Measurements from ENCODE around the gene SMC1A. TPM values are rescaled to one million over a fixed set of nuclear protein-coding genes. Genes with fewer than 3 reads are reported as not detected.
"Not testable (repeated sequence)": the region's sequence is repeated elsewhere in the genome, so short reads cannot be mapped to it uniquely, and the experiment has no call there.

Gene SMC1A
- total RNA-seq = 100 to 1,000 TPM in 1 of 2 donors, 10 to 100 TPM in 1; 77.6 to 124 TPM

GRCh38 chrX:53422086-53422860, at the start of gene SMC1A:
TSS of gene SMC1A (minus strand) at chrX:53422654. CDS start at chrX:53422600, 54 bp downstream.
- Mint-ChIP-seq H3K4me3 (peak within 1 kb of the TSS; percentile 90), H3K27ac (peak within 1 kb of the TSS; percentile 100), H3K9me3 (no peaks in the 10 kb centered on the region), H3K4me1 (peaks cover 14% of the 10 kb centered on the region), H3K27me3 (no peaks in the 10 kb centered on the region), H3K36me3 (ENCODE audit: low read depth) (peaks cover 30% of the 10 kb centered on the region)
- peak; percentile 94 for ATAC-seq (replicated peaks)

- Mint-ChIP-seq H3K4me3 (no peak overlapping the region), H3K27ac (no peak overlapping the region), H3K27me3 (peaks cover 16% of the 10 kb centered on the region), H3K36me3 (ENCODE audit: low read depth) (no peaks in the 10 kb centered on the region), H3K9me3 (no peaks in the 10 kb centered on the region), H3K4me1 (no peaks in the 10 kb centered on the region)
- no peak for ATAC-seq (replicated peaks)
Observed at GRCh38 chrX:53471346-53471745, 48.9 kb upstream of the SMC1A start.

GRCh38 chrX:53468659-53469058, 46.2 kb upstream of the SMC1A start:
- not testable (repeated sequence) for ATAC-seq (replicated peaks); H3K27ac Mint-ChIP-seq; H3K9me3 Mint-ChIP-seq; H3K4me1 Mint-ChIP-seq; H3K4me3 Mint-ChIP-seq; H3K36me3 Mint-ChIP-seq (ENCODE audit: low read depth)
- peaks cover 12% of the 10 kb centered on the region for H3K27me3 Mint-ChIP-seq

- Mint-ChIP-seq H3K4me3 (no peak overlapping the region), H3K9me3 (no peaks in the 10 kb centered on the region), H3K27me3 (peaks cover 3% of the 10 kb centered on the region), H3K36me3 (ENCODE audit: low read depth) (no peaks in the 10 kb centered on the region), H3K27ac (no peak overlapping the region), H3K4me1 (no peaks in the 10 kb centered on the region)
- ATAC-seq (replicated peaks) = no peak
Observed at GRCh38 chrX:53458082-53458481, 35.6 kb upstream of the SMC1A start.

GRCh38 chrX:53456254-53456653, 33.8 kb upstream of the SMC1A start:
- Mint-ChIP-seq H3K27me3 (peaks cover 3% of the 10 kb centered on the region), H3K36me3 (ENCODE audit: low read depth) (no peaks in the 10 kb centered on the region), H3K4me3 (no peak overlapping the region), H3K4me1 (no peaks in the 10 kb centered on the region), H3K9me3 (no peaks in the 10 kb centered on the region), H3K27ac (no peak overlapping the region)
- no peak for ATAC-seq (replicated peaks)

- Mint-ChIP-seq H3K4me3 (no peak overlapping the region), H3K4me1 (no peaks in the 10 kb centered on the region), H3K27me3 (peaks cover 3% of the 10 kb centered on the region), H3K27ac (no peak overlapping the region), H3K36me3 (ENCODE audit: low read depth) (no peaks in the 10 kb centered on the region), H3K9me3 (no peaks in the 10 kb centered on the region)
- ATAC-seq (replicated peaks) = no peak
Observed at GRCh38 chrX:53452812-53453211, 30.4 kb upstream of the SMC1A start.

- Mint-ChIP-seq H3K36me3 (ENCODE audit: low read depth) (no peaks in the 10 kb centered on the region), H3K27me3 (no peaks in the 10 kb centered on the region), H3K4me3 (no peak overlapping the region), H3K27ac (no peak overlapping the region), H3K4me1 (no peaks in the 10 kb centered on the region), H3K9me3 (no peaks in the 10 kb centered on the region)
- ATAC-seq (replicated peaks) = no peak
Observed at GRCh38 chrX:53449632-53450031, 27.2 kb upstream of the SMC1A start.

- H3K27me3 Mint-ChIP-seq = no peaks in the 10 kb centered on the region
Observed at GRCh38 chrX:53447441-53447840, 25.0 kb upstream of the SMC1A start.

GRCh38 chrX:53445977-53446376, 23.5 kb upstream of the SMC1A start:
- no peaks in the 10 kb centered on the region for H3K4me1 Mint-ChIP-seq
- peak; percentile 44 for ATAC-seq (replicated peaks)
- no peak overlapping the region for H3K27ac Mint-ChIP-seq
- H3K9me3 Mint-ChIP-seq = no peaks in the 10 kb centered on the region
- H3K27me3 Mint-ChIP-seq = no peaks in the 10 kb centered on the region
- H3K36me3 Mint-ChIP-seq (ENCODE audit: low read depth) = no peaks in the 10 kb centered on the region
- H3K4me3 Mint-ChIP-seq = no peak overlapping the region

More at GRCh38 chrX:53447441-53447840, 25.0 kb upstream of the SMC1A start:
- Mint-ChIP-seq H3K9me3 (no peaks in the 10 kb centered on the region), H3K27ac (no peak overlapping the region), H3K4me1 (no peaks in the 10 kb centered on the region), H3K4me3 (no peak overlapping the region), H3K36me3 (ENCODE audit: low read depth) (no peaks in the 10 kb centered on the region)
- ATAC-seq (replicated peaks) = no peak

- no peak for ATAC-seq (replicated peaks)
- Mint-ChIP-seq H3K27me3 (no peaks in the 10 kb centered on the region), H3K4me1 (peaks cover 6% of the 10 kb centered on the region), H3K27ac (no peak overlapping the region), H3K9me3 (no peaks in the 10 kb centered on the region), H3K4me3 (peak overlapping the region; percentile 81), H3K36me3 (ENCODE audit: low read depth) (no peaks in the 10 kb centered on the region)
Observed at GRCh38 chrX:53442322-53442631, 19.8 kb upstream of the SMC1A start.

- Mint-ChIP-seq H3K9me3 (no peaks in the 10 kb centered on the region), H3K36me3 (ENCODE audit: low read depth) (no peaks in the 10 kb centered on the region), H3K4me3 (peak overlapping the region; percentile 81), H3K4me1 (peaks cover 6% of the 10 kb centered on the region), H3K27me3 (no peaks in the 10 kb centered on the region), H3K27ac (peak overlapping the region; percentile 50)
- peak; percentile 88 for ATAC-seq (replicated peaks)
Observed at GRCh38 chrX:53441531-53442321, 19.3 kb upstream of the SMC1A start.

- no peak for ATAC-seq (replicated peaks)
- peak overlapping the region; percentile 81 for H3K4me3 Mint-ChIP-seq
- H3K27me3 Mint-ChIP-seq = no peaks in the 10 kb centered on the region
- H3K4me1 Mint-ChIP-seq = peaks cover 6% of the 10 kb centered on the region
- H3K27ac Mint-ChIP-seq = peak overlapping the region; percentile 67
- no peaks in the 10 kb centered on the region for H3K36me3 Mint-ChIP-seq (ENCODE audit: low read depth)
- no peaks in the 10 kb centered on the region for H3K9me3 Mint-ChIP-seq
Observed at GRCh38 chrX:53440621-53441517, 18.4 kb upstream of the SMC1A start.

GRCh38 chrX:53440101-53440500, 17.6 kb upstream of the SMC1A start:
- H3K27me3 Mint-ChIP-seq = no peaks in the 10 kb centered on the region
- peak overlapping the region; percentile 67 for H3K27ac Mint-ChIP-seq
- H3K9me3 Mint-ChIP-seq = no peaks in the 10 kb centered on the region
- no peak for ATAC-seq (replicated peaks)
- H3K4me3 Mint-ChIP-seq = peak overlapping the region; percentile 81
- H3K36me3 Mint-ChIP-seq (ENCODE audit: low read depth) = no peaks in the 10 kb centered on the region
- peaks cover 6% of the 10 kb centered on the region for H3K4me1 Mint-ChIP-seq

- H3K36me3 Mint-ChIP-seq (ENCODE audit: low read depth) = peaks cover 6% of the 10 kb centered on the region
- H3K9me3 Mint-ChIP-seq = no peaks in the 10 kb centered on the region
- H3K27ac Mint-ChIP-seq = no peak overlapping the region
- no peak for ATAC-seq (replicated peaks)
- H3K4me3 Mint-ChIP-seq = peak overlapping the region; percentile 0
- H3K27me3 Mint-ChIP-seq = no peaks in the 10 kb centered on the region
- H3K4me1 Mint-ChIP-seq = peaks cover 10% of the 10 kb centered on the region
Observed at GRCh38 chrX:53438832-53439230, 16.4 kb upstream of the SMC1A start.
